HG03521 (cell line): ENCODE measurements around the gene IMMP2L.

Experiments
- ATAC-seq: cut with Tn5 transposase; IDR thresholded peaks from one replicate; pipeline ENCODE4 v1.9.1; 2021; ENCODE audit warnings: mild to moderate bottlenecking, moderate library complexity; ENCODE audit not compliant: unreplicated experiment

The IMMP2L gene

GRCh38 chr7:111173990-111174389, 388.3 kb downstream of the IMMP2L start:
- no peak for ATAC-seq

GRCh38 chr7:111173528-111173927, 388.8 kb downstream of the IMMP2L start:
- ATAC-seq = no peak

DNA sequence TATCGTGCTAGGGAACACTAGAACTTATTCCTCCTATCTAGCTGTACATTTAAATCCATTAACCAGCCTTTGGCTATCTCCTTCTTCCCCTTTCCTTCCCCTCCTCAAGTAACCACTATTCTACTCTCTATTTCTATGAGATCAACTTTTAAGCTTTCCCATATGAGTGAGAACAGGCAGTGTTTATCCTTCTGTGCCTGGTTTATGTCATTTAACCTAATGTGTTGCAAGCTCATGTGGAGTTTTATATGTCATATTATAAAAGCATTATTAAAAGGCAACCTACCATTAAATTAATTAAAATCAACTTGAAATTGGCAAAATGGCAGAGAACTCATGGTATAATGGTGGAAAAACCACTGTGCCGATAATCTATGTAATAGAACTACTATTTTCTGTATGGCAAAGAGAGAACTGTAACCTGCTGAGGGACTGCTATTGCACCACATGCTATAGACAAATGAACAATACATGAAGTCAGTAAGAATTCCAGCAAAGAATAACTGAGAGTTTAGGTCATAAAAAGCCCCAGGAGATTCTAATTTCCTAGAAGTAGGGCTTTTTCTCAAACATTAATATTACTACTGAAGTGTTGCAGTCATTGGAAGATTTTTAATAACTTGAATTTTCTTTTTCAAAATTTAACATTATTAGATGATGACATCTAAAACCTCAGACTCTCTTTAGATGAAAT, 389.6 kb downstream of the IMMP2L start:
- no peak for ATAC-seq

DNA sequence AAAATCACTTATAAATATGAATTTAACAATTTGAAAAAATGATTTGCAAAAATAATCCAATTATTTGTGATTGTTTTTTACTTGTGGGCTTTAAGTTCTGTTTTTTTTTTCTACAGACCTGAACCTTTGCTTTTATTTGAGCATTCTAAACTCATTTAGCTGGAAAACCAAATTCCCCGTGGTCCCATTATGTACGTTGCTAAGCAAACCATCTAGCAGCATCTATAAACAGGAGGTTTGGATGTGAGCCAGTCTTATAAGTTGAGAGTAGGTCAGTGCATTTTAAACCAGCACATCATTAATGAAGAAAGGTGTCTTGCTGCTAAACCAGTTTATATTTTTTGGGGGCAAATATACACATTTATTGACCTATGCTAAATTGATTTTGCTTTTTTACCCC, 394.1 kb downstream of the IMMP2L start:
- no peak for ATAC-seq

GRCh38 chr7:111164442-111164841, 397.9 kb downstream of the IMMP2L start:
- no peak for ATAC-seq

- no peak for ATAC-seq
Observed at GRCh38 chr7:111162692-111163091, 399.6 kb downstream of the IMMP2L start.

DNA sequence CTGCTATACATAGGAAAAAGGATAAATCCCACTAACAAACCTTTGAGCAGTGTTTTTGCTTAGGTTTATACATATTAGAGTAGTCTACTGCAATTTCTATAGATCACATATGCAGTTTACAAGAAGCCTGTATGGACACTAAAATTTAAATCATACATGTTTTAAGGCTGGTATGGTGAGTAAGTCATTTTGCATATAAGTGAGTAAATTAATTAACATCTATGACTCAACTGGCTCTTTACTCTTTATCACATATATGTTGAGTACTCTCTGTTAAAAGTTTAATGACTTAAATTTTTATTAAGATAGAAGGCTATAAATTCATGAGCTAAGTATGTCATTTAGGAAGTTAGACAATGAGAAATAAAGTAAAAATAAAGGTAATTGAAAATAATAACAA, 402.0 kb downstream of the IMMP2L start:
- ATAC-seq = no peak

DNA sequence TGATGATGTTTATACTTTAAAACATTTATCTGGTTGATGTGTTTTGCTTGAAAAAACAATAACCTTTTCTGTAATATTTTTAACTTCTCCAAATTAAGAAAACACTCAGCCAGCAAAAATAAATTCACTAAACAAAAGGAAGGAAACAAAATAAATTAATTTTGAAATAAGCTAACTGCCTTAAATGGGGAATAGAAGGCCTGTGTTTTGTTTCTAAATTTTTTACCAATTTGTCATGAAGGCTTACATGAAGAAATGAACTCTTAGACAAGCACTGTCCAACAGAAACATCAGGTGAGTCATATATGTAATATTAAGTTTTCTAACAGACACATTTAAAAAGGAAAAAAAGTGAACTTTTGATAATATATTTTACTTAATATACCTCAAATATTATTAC, 402.9 kb downstream of the IMMP2L start:
- no peak for ATAC-seq

GRCh38 chr7:111150709-111151108, 411.6 kb downstream of the IMMP2L start:
- no peak for ATAC-seq

DNA sequence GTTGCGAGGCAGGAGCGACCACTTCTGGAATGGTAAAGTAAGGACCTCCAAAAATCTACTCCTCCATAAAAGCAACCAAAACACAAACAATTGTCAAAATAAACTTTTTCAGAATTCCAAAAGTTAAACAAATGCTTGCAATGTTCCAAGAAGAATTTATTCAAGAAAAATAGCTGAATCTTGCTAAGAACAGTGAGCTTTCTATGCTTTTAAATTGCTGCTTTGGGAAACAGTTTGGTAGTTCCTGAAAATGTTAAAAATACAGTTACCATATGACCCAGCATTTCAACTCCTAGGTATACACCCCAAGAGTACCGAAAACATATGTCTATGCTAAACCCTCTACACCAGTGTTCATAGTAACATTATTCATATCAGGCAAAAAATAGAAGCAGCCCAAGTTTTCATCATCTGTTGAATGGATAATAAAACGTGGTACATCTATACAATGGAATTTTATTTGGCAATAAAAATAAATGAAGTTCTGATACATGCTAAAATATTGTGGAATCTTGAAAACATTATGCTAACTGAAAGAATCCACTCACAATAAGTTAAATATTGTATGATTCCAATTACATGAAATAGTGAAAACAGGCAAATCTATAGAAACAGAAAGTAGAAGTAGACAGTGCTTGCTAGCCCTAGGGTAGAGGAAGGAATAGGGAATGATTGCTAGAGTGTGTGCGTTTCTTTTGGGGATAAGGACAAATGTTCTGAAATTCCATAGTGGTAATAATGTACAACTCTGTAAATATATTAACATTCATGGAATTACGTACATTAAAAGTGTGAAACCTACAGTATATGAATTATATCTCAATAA, 414.4 kb downstream of the IMMP2L start:
- no peak for ATAC-seq

DNA sequence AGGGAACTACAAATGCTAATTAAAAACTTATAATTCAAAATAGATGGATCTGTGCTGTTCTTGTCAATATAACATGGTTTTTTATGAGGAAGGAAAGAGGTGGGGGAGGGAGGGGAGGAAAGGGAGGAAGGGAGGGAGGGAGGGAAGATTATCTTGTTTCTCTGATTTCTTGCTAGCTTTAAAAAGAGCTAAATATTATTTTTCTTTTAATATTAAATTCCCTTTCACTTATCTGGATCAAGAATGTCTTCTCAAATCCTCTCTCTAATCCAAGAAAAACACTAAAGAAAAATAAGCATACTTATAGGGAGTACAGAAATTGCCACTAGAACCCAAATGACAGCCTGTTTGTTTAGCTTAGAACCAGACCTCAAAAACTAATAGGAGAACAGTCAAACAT, 416.2 kb downstream of the IMMP2L start:
- no peak for ATAC-seq

GRCh38 chr7:111145472-111145871, 416.8 kb downstream of the IMMP2L start:
- ATAC-seq = no peak

- no peak for ATAC-seq
Observed at GRCh38 chr7:111140091-111140865, 422.0 kb downstream of the IMMP2L start.

DNA sequence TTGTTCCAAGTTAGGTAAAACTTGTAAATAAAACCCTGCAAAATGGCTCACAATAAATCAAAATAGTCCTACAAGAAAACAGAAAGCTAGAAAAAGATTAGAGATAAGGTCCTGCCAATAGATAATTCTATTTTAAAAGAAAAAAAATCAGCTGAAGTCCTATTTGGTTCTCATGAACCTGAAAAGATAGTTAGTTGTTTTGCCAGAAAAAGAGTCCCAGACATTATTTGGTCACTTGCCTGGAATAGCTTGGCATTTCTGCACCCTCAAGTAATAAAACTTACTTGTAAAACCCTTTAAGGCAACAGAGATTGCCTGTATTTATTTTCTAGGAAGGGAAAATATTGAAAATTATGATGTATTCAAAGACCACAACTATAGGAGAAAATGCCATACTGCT, 423.7 kb downstream of the IMMP2L start:
- ATAC-seq = no peak

GRCh38 chr7:111138193-111138569, 424.1 kb downstream of the IMMP2L start:
- peak; percentile 86 for ATAC-seq

DNA sequence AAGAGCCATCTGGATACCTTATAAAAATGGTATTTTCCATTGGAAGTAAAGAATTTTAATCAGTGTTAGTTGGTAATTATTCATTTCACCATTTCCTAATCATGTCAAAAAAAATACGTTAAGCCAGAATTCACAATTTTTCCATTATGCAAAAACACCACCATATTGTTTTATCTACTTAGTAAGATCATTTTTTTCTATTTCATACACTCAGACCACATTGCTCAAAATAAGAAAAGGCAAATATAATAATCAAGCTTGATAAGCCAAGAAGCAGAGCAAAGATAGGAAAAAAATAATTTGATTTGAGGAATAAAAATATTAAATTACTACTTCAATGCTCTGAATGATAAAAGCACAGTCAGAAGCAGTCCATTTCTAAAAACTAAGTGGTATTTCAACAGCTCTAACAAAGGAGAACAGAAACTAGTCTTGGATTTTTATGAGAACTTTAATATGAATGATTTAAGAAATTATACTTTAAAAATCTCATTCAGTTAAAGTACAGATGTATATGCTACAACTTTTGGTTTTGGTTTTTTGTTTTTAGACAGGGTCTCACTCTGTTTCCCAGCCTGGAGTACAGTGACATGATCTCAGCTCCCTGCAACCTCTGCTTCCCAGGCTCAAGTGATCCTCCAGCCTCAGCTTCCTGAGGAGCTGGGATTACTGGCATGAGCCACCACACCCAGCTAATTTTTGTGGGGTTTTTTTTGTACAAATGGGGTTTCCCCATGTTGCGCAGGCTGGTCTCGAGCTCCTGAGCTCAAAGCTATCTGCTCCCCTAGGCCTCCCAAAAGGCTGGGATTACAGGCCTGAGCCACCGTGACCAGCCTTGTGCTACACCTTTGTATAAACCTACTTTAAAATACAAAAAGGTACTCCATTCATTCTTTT, 424.7 kb downstream of the IMMP2L start:
- peak; percentile 48 for ATAC-seq

GRCh38 chr7:111132833-111133232, 429.5 kb downstream of the IMMP2L start:
- ATAC-seq = no peak

- no peak for ATAC-seq
Observed at GRCh38 chr7:111129435-111129834, 432.9 kb downstream of the IMMP2L start.

- no peak for ATAC-seq
Observed at GRCh38 chr7:111126987-111127386, 435.3 kb downstream of the IMMP2L start.

DNA sequence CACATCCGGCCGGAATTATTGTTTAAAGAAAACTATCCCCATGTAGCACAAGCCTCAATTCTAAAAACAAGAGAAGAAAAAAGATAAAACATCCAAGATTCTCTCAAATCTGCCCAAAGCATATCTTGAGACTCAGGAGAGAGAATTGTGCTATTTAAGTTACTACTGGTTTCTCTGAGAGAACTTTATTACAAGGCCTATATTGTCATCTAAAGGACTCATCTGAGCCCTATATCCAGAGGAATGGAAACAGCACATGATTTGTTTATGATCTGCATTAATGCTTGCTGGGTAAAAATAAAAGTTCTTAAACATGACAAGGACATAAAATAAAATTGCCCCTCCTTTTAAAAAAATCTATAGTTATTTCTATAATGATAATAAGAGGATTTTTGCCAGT, 446.3 kb downstream of the IMMP2L start:
- ATAC-seq = no peak
